Heart left ventricle (tissue), 16 donors: Measurements from ENCODE around the gene UQCC2. TPM values are rescaled to one million over a fixed set of nuclear protein-coding genes. Genes with fewer than 3 reads are reported as not detected.

Source experiments
- ATAC-seq, 4 donors: fragments of 200-7000 bp; cut with Tn5 transposase; one replicate each; pipeline ENCODE4 v1.9.1; 2020 to 2022; ENCODE audit warnings: moderate library complexity in 4 of 4, mild to moderate bottlenecking in 3 of 4, moderate number of reproducible peaks in 1 of 4
- DNase-seq, 5 donors: peaks; one replicate each; pipeline ENCODE4 v3.0.0-alpha.2; 2020
- H3K27ac ChIP-seq, 12 donors: fragments of 200-600 bp; sonication (generic) in 4 of 12; one replicate each; pipeline versions ENCODE4 v1.5.0 to v1.8.0; 2016 to 2022; ENCODE audit warnings: mild to moderate bottlenecking in 2 of 12
- H3K27me3 ChIP-seq, 9 donors: fragments of 200-600 bp; sonication (generic) in 2 of 9; one replicate each; pipeline versions ENCODE4 v1.5.1 to v1.8.0; 2016 to 2022; ENCODE audit warnings: mild to moderate bottlenecking in 3 of 9
- H3K36me3 ChIP-seq, 9 donors: fragments of 200-600 bp; sonication (generic) in 2 of 9; one replicate each; pipeline versions ENCODE4 v1.5.0 to v1.8.0; 2018 to 2022; ENCODE audit warnings: mild to moderate bottlenecking in 2 of 9
- H3K4me1 ChIP-seq, 12 donors: fragments of 200-600 bp; sonication (generic) in 4 of 12; one replicate each; pipeline versions ENCODE4 v1.5.0 to v1.8.0; 2016 to 2022; ENCODE audit warnings: mild to moderate bottlenecking in 3 of 12
- H3K4me3 ChIP-seq, 12 donors: fragments of 200-600 bp; sonication (generic) in 4 of 12; one replicate each; pipeline versions ENCODE4 v1.5.0 to v1.8.0; 2017 to 2022; ENCODE audit warnings: mild to moderate bottlenecking in 9 of 12, moderate library complexity in 4 of 12
- H3K9me3 ChIP-seq, 12 donors: fragments of 200-600 bp; sonication (generic) in 4 of 12; one replicate each; pipeline versions ENCODE4 v1.5.0 to v1.8.0; 2016 to 2022; ENCODE audit warnings: mild to moderate bottlenecking in 1 of 12
- CTCF ChIP-seq, 12 donors: fragments of 200-600 bp; sonication (generic) in 4 of 12; IDR thresholded peaks; one replicate each; pipeline versions ENCODE4 v1.5.0 to v1.8.0; 2018 to 2022; ENCODE audit warnings: antibody characterized with exemption in 12 of 12, mild to moderate bottlenecking in 5 of 12
- POLR2A ChIP-seq, 2 donors: fragments of 450-650 bp; IDR thresholded peaks; one replicate each; pipeline ENCODE4 v1.6.1; 2017; ENCODE audit warnings: antibody characterized with exemption in 2 of 2, mild to moderate bottlenecking in 2 of 2, moderate library complexity in 2 of 2
- WGBS, 4 donors: extraction: QIAGEN DNeasy Blood & Tissue Kit in 2 of 4; methylation state at CpG; one replicate each; pipeline versions ENCODE4 v1.1.5 to v1.1.7; 2013 to 2018; 5-methylcytosine and 5-hydroxymethylcytosine counted together
- intact Hi-C, 10 donors: fragments of 100-400 bp; cut with DNase I; formaldehyde crosslinking; loops; one replicate each; pipeline versions ENCODE4 v1.11.1 to v1.14.2; 2022
- polyA plus RNA-seq, 2 donors: library from polyadenylated mRNA; stranded (reverse); fragments of 200-250 nt; gene quantifications; one replicate each; pipeline ENCODE4 v1.2.3, GENCODE V29; 2013
- total RNA-seq, 9 donors: library from RNA; depleted of rRNA in 2 of 9; stranded (reverse); fragments of >200 nt in 2 of 9; fragmentation: NEBNext Ultra II Directional in 3 of 9; extraction: Animal tissue kit (Norgen Biotek cat#: 25700) in 3 of 9; gene quantifications; one replicate each; pipeline versions ENCODE4 v1.1.0 to v1.2.4, GENCODE V29; 2016 to 2023
- donor health status: ischemic (EF 13 %, LVEDD 7.1; RV severe dilation, severe dysfunction).
- donor health status: healthy with polysubstance abuse.
- donor health status: DM: no; HTN: yes; CAD: no.
- donor health status: DM: no; HTN: no; CAD: no.
- donor health status: ischemic (EF 25% LVEDD 6.9; RV normal size, moderate dysfunction).
- donor health status: ischemic (EF 25% LVEDD 5.7; RV mildly dilated, moderate dysfunction).
- donor health status: healthy.
- donor health status: DM: yes; HTN: yes; CAD: no.
- donor health status: ischemic (EF 35%, LVEDD 5.7; RV mildly dilated, moderate dysfunction).
- donor health status: nonischemic (EF 11% LVEDD 7.7; RV severe dilation, severe dysfunction).
- donor health status: DM: yes; HTN: yes; CAD: no.
- donor health status: PGD.
- donor health status: ischemic (EF 29% LVEDD 5.4; RV normal size, mild dysfunction).
- donor health status: nonischemic (EF 23%, LVEDD 6.1; RV moderate dilation, normal function).

Gene UQCC2
- total and polyA plus RNA-seq, 11 donors = 88.5 to 496 (median 195) TPM

GRCh38 chr6:33683576-33684427 is 27.7 kb downstream of the UQCC2 start:
- H3K4me1 ChIP-seq = no peaks in the 10 kb centered on the region
- no peaks in the 10 kb centered on the region for H3K9me3 ChIP-seq
- no peak overlapping the region for H3K27ac ChIP-seq
- no peak for ATAC-seq
- H3K27me3 ChIP-seq = no peaks in the 10 kb centered on the region
- no peak for TF ChIP-seq POLR2A (IDR thresholded peaks at IDR 0.05)
- TF ChIP-seq CTCF (IDR thresholded peaks at IDR 0.05) = no peak
- DNase-seq = no peak
- intact Hi-C loops = no loop called here
- H3K36me3 ChIP-seq = peaks cover 0 to 91% (median 51%) of the 10 kb centered on the region in 9 donors
- H3K4me3 ChIP-seq = no peak overlapping the region
- WGBS, 4 donors = 89 to 92% (median 90%) methylated on average over 16 to 19 of the region's 19 CpGs

- TF ChIP-seq CTCF (IDR thresholded peaks at IDR 0.05) = no peak
- no peak for TF ChIP-seq POLR2A (IDR thresholded peaks at IDR 0.05)
These were observed 28.4 kb downstream of the UQCC2 start for GRCh38 chr6:33683051-33683571.

GRCh38 chr6:33682341-33682740 is 29.2 kb downstream of the UQCC2 start:
- Histone ChIP-seq H3K4me3 (no peak overlapping the region), H3K27me3 (no peaks in the 10 kb centered on the region), H3K4me1 (no peaks in the 10 kb centered on the region), H3K36me3 (peaks cover 0 to 87% (median 46%) of the 10 kb centered on the region in 9 donors), H3K9me3 (no peaks in the 10 kb centered on the region), H3K27ac (no peak overlapping the region)
- no peak for TF ChIP-seq POLR2A (IDR thresholded peaks at IDR 0.05)
- TF ChIP-seq CTCF (IDR thresholded peaks at IDR 0.05) = no peak
- DNase-seq (no peak), ATAC-seq (no peak)
- intact Hi-C loops = no loop called here
- 90 to 97% (median 95%) methylated on average over 7 to 13 of the region's 13 CpGs for WGBS, 4 donors

More at GRCh38 chr6:33683051-33683571, 28.4 kb downstream of the UQCC2 start:
- no peaks in the 10 kb centered on the region for H3K9me3 ChIP-seq
- intact Hi-C loops = no loop called here
- H3K27me3 ChIP-seq = no peaks in the 10 kb centered on the region
- ATAC-seq (no peak), DNase-seq (no peak)
- no peak overlapping the region for H3K27ac ChIP-seq
- peaks cover 0 to 91% (median 47%) of the 10 kb centered on the region in 9 donors for H3K36me3 ChIP-seq
- WGBS, 4 donors = 88 to 89% (median 88%) methylated on average over 12 to 15 of the region's 15 CpGs
- H3K4me3 ChIP-seq = no peak overlapping the region
- no peaks in the 10 kb centered on the region for H3K4me1 ChIP-seq

- Histone ChIP-seq H3K9me3 (no peaks in the 10 kb centered on the region), H3K4me1 (no peaks in the 10 kb centered on the region), H3K4me3 (no peak overlapping the region), H3K27me3 (no peaks in the 10 kb centered on the region), H3K36me3 (peaks cover 0 to 79% (median 59%) of the 10 kb centered on the region in 9 donors), H3K27ac (no peak overlapping the region)
- DNase-seq (no peak), ATAC-seq (no peak)
- intact Hi-C loops = loop anchor here in 1 of 10 donors (10.0 kb wide), 1 partner anchor 95 kb away; the partner anchor contains the start of gene BAK1
- no peak for TF ChIP-seq POLR2A (IDR thresholded peaks at IDR 0.05)
- no peak for TF ChIP-seq CTCF (IDR thresholded peaks at IDR 0.05)
- WGBS, 4 donors = 89 to 94% (median 91%) methylated on average over 19 to 20 of the region's 20 CpGs
These were observed 31.7 kb downstream of the UQCC2 start for GRCh38 chr6:33679761-33680160.
